22Rv1 (cell line): ENCODE measurements around the gene MED29.

Experiments
- H3K27ac ChIP-seq: fragments of 450-650 bp; 2 replicates; pipeline ENCODE4 v1.5.1; 2017
- CTCF ChIP-seq: fragments of 450-650 bp; IDR thresholded peaks from 2 replicates; pipeline ENCODE4 v1.5.1; 2017; ENCODE audit warnings: mild to moderate bottlenecking
- ZFX ChIP-seq: fragments of 450-650 bp; IDR thresholded peaks from 2 replicates; pipeline ENCODE4 v1.6.1; 2017; ENCODE audit warnings: antibody characterized with exemption, borderline replicate concordance

The MED29 gene

GRCh38 chr19:39381910-39382611 is 9.1 kb upstream of the MED29 start:
- H3K27ac ChIP-seq, result no peak overlapping the region

GRCh38 chr19:39382991-39383828 is 8.0 kb upstream of the MED29 start:
- peak overlapping the region; percentile 15; the same call in 1 of the 2 replicates for H3K27ac ChIP-seq
- TF ChIP-seq ZFX (no peak), CTCF (no peak)

More at GRCh38 chr19:39381910-39382611, 9.1 kb upstream of the MED29 start:
- TF ChIP-seq ZFX (no peak), CTCF (no peak)

- H3K27ac ChIP-seq, result no peak overlapping the region
- TF ChIP-seq CTCF (no peak), ZFX (no peak)
These were observed 6.2 kb upstream of the MED29 start for GRCh38 chr19:39384839-39385568.

GRCh38 chr19:39385629-39386411 is 5.4 kb upstream of the MED29 start:
- TF ChIP-seq CTCF (no peak), ZFX (no peak)
- H3K27ac ChIP-seq, result no peak overlapping the region

GRCh38 chr19:39386557-39386956 is 4.6 kb upstream of the MED29 start:
- TF ChIP-seq CTCF, result no peak
- TF ChIP-seq ZFX, result no peak
- no peak overlapping the region for H3K27ac ChIP-seq

GRCh38 chr19:39388657-39389056 is 2.5 kb upstream of the MED29 start:
- H3K27ac ChIP-seq, result no peak overlapping the region
- TF ChIP-seq CTCF (no peak), ZFX (no peak)
